Stimulated activated CD4-positive, alpha-beta T cell treated with anti-CD3 and anti-CD28 coated beads, Interleukin-4, amount 100 ng/mL, for 48 hours (primary cell): ENCODE results near the gene FAM78A.
"Not testable (repeated sequence)": the region's sequence is repeated elsewhere in the genome, so short reads cannot be mapped to it uniquely, and the experiment has no call there.

Experiments used
- DNase-seq, 2 donors: peaks; one replicate each; pipeline ENCODE4 v3.0.0-alpha.2; 2020; ENCODE audit warnings: low read depth in 2 of 2

Gene FAM78A

DNA sequence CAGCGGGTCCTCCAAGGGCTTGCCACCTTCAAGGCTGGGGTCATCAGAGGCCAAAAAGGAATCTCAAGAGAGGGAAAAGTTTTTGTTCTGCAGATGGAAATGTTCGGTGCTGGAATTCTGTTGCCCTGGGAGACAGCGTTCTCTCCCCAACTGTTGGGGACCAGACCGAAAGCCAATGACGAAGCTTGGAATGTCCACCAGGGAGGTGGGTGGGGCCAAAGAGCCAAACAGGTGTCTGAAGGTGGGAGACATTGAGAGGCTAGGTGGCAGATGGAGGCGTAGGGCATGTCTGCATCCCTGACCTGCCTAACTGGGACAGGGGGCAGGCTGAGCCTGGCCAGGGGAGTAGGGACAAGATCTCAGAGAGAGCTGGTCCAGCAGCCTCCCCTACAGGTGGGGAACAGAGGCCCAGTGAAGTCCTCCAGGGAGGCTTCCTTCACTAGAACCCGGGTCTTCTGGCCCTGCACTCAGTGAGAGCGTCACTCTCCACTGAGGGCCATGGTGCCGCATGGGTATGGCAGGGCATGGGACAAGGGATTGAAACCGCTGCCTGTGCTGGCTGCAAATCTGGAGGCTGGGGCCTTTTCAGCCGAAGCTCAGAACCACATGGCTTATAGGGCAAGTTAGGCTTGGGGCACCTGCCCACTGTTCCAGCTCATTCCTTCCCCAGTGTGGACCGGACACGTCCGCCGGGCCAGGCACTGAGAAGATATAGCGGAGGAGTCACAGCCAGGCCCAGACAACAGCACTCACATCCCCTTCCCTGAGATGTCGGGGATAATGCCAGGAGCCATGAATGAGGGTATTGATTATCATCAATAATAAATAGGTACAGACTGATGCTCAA lies 5.0 kb upstream of the FAM78A start:
- no peak for DNase-seq

DNA sequence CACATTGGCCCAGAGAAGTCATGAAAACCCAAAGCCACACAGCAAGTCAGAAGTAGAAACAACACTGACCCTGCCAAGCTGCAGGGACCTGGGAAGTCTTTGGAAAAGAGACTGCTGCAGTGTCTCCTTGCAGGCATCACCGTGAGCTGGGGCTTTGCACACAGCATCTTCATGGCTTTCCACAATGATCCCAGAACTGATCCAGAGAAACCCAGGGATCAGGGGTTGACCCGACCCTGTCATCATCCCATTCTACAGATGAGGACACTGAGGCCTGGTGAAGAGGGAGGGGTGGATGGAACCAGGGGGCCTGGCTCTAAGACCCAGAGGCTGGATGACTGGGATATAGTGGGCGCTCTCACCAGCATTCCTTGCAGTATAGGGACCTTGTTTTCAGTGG lies 4.3 kb upstream of the FAM78A start:
- no peak for DNase-seq

DNA sequence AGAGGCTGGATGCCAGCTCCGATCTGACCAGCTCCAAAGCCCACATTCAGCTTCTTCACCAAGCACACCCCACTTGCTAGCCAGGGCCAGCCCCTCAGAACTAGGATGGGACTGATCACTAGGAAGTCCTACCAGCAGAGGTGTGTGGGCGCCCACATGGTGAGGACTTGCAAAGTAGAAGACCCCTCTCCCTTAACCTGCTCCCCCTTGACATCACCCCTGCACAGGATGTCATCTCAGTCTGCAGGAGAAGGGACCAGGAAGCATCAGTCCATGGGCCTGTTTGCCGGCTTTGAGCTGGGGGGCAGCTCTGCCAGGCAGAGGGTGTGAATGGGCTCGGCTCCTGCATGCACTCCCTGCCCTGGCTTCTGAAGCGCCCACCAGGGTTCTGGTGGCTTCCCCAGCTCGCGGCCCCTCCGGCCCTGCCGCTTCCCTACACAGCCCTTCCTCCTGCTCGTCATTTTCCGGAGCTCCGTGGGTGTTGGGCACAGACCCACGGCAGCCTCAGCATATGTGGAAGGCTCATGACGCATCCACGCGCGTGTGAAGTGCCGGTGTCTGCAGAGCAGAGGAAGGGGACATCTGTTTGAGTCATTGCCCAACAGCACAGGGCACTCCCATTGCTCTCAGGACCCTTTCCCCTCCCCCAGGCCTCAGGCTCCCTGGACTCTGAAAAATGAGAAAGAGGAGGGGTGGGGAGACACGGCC lies 3.7 kb upstream of the FAM78A start:
- DNase-seq: no peak

DNA sequence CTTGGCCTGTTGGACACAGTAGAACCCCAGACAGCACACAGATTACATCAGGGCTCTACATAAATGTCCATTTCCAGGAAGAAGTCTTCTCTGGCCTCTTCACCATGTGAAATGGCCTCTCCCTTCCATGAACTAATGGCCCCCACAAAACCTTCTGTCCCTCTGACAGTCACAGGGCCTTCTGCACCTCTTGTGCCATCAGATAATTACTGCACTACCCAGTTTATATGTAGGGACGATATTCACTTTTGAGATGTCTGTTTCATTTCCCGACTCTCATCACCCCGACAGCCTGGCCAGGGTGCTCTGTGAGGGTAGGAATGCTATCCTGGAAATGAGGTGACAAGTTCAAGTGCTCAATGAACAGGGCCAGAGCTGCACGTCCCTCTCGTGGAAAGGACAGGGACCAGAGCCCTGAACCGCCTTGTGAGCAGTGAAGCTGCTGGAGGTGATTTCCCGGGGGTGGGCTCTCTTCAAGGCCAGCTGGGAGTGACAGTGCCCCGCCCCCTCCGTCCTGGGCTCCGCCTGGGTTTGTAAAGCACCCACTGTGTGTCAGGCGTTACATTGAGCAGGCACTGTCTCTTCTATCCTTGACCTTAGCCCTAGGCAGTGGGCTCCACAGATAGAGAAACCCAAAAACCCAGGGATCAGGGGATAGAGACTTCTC lies 3.0 kb upstream of the FAM78A start:
- no peak for DNase-seq

DNA sequence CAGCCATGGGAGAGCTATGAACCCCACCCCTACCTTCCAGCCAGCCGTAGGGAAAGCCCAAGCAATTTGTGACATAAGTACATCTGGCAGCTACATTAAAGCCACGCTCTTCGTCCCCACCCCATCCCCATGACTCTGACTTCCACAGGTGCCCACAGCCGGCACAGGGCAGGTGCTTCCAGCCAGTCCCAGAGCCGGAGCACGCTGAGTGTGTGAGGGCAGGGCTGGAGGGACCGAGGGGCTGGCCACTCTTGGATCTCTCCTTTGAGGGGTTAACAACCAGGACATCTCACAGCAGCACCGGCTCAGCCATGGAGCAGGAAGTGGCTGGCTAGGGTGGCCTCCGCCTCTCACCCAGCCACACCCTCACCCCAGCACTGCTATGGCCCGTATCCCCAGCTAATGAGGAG lies 2.4 kb upstream of the FAM78A start:
- DNase-seq: no peak

DNA sequence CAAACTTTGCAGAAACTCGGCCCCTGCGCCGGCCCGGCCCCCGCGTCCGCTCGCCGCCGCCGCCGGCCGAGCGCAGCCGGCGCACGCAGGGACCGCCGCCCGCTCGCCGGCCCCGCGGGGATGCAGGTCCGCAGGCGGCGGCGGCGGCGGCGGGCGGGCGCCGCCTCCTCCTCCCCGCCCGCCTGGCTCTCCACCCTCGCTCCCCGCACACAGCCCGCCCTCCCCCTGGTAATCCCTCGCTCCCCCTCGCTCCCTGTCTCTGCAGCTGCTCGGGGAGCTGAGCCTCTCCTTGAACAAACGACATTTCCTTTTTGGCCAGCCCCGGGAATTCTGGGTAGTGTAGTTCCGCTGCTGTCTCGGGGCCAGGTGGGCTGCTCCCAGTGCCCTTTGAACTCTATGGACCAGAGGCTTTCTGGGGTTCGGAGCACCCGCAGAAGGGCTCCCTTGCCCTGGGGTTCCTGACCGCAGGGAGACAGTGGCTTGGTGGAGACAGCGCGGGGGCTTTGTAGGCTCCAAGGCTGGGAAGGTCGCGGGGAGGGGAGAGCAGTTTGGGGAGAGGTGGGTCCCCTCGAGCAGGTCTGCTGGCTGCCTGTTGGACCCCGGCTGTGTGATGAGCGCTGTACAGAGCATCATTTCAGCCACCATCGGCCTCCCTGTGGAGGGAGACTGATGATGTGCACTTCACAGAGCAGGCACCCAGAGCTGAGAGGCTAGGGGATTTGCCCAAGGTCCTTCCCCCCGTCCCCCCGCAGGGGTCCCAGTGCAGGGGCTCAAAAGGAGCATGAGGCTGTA lies 1.8 kb upstream of the FAM78A start:
- DNase-seq: peak; percentile 64 to 69

DNA sequence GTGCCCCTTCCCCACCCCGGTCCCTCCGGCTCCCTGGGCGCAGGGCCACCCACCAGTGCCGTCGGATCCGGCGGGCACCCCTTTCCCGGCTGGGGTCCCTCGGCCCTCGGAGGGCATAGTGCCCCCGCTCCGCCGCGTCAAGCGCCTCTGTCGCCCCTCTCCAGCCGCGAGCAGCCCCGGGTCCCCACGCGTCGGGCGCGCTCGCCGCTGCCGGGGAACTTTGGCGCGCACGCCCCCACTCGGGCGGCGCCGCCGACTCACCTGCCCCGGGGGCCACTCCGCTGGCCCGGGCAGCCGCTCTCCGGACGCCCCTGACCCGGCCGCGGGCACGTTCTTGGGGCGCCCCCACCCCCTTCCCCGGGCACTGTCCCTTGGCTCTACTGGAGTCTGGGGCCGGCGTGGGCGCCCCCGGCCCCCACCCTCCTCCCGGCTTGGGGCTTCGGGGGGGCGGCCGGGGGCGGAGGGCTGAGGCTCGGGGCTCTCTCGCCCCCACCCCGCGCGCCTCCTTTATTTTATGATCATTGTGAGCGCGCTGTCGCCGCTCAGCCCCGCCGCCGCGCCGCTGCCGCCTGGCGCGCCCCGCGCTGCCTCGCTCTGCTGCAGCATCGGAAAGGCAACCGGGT lies 1.1 kb upstream of the FAM78A start:
- DNase-seq: no peak

DNA sequence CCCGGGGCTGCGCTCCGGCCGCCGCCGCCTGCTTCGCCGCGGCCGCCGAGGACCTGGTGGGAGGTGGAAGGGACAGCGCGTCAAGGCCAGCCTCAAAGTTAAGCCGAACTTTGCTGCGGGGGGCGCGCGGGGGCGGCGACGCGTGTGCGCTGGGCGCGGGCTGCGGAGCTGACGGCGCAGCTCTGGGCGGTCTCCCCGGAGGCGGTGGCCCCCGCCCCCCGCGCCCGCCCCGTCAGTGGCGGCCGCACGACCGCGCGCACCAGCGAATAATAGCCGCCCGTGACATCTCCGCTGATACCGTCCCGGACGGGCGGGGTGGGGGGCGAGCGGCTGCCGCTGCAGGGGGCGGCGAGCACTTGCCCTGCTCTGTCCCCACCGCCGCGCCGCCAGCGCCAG lies 579 bp upstream of the FAM78A start:
- no peak for DNase-seq

DNA sequence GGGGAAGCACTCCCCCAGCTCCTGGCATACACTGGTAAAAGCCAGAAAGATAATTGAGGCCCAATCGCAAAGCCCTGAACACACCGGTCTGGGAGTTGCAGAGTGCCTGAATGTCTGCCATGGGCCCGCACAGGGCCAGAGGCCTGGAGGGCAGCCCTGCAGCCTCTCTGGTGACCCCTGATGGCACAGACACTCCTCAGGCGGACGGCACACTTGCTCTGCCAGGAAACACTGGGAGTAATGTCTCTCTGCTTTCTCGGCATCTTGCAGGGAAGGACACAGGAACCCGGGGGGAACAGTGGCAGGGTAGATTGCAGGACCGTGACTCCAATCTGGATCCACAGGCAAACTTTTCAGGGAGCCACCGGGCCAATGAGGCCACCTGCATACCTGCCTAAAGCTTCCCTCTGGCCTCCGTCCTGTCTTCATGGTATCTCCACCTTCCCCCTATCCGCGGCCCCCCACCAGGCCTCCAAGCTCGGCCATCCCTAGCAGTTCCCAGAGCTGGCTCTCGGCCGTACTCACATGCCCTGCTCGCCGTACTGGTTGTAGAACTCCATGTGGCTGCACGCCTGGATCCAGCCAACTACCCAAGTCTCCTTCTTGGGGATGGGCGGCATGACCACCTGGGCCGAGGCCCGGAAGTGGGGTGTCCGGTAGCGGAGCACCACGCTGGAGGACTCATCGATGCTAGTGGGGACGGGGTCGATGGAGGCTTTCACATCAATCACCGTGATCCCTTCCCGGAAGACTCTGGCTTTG lies 797 bp downstream of the FAM78A start:
- DNase-seq: no peak

DNA sequence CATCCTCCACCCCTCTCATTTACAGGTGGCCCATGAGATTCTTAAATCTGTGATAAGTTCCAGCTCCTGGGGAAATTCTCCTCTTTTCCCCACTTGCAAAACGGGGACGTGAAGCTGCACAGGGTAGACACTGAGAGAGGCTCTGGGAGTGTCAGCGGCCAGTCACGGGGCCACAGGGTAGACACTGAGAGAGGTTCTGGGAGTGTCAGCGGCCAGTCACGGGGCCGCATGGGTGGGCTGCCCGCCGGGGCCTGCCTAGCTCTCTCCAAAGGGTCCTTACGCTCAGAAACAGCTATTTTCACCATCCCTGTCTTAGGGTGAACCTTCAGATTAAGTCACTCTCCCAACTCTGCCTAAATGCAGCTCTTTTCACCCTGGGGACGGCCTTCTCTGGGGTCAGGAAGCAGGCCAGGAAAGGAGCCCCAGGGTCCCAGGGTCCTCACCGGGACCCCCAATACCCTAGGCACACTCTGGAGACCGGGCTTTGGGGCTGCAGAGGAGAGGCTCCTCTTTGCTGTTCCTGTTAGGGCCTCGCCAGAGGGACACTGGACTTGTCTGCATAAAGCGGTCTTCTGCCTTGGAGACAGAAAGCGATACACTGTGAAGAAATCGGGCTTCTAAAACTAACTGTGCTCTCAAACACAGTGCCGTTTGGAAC lies 1.5 kb downstream of the FAM78A start:
- DNase-seq: no peak

DNA sequence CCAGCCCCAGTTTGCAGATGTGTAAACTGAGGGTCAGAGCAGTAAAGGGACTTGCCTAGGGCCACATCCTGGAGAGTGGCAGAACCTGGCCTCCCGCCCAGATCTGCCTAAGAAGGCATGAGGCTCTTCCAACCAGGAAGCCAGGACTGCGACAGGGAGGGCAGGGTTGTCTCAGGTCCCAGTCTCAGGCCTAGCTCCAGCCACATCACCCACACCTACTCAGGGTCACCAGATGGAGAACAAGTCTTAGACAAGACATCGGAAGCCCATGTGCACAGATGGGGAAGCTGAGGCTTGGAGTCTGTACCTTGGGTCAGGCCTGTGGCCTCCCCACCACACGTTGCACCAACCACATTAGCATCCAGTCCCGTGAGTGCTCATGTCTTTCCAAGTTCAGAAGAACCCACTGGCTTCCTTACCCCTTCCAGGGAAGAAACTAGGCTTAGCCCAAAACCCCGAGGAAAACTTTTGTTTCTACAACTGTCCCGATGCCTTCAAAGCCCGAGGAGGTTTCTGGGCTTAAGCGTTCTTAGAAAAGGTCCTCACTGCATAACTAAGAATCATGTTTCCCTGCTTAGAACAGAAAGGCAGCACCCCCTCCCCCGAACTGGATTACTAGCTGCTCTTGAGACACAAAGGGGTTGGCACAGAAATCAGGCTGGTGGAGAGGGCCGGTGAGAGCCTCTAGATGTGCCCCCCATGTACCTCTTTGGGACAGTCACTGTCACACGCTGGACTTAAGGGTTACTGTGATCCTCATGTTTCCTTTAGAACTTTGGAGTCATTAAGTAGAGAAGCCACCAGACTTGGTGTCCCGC lies 2.2 kb downstream of the FAM78A start:
- DNase-seq: no peak

DNA sequence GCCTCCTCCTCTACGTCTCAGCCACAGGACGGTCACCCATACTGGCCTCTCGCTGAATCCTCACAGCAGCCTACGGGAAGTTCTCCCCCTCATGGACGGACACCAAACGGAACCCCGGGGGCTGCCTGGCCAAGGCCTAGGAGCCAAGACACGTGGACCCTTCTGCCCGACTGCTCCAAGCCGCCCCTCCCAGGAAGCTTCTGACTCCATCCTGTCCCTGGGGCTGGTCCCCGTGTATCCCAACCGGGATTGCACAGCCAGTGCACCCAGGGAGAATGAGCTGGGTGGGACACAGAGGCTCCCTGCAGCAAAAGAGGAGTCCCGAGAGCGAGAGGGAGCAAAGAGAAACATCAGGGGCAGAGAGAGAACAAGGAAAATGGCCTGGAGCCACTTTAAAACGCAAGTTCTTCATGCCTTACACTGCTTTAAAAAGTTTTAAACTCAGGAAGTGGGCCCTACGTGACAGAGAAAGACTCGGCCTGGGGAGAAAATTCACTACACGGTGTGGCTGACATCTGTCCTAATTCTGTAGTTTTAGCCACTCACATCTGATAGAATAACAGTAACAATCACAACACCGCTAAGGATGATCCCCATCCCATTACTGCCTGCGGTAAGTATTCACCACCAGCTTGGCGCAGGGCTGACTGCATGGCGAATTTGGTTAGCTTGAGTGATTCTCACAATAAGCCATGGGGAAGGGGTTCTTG lies 3.0 kb downstream of the FAM78A start:
- no peak for DNase-seq

DNA sequence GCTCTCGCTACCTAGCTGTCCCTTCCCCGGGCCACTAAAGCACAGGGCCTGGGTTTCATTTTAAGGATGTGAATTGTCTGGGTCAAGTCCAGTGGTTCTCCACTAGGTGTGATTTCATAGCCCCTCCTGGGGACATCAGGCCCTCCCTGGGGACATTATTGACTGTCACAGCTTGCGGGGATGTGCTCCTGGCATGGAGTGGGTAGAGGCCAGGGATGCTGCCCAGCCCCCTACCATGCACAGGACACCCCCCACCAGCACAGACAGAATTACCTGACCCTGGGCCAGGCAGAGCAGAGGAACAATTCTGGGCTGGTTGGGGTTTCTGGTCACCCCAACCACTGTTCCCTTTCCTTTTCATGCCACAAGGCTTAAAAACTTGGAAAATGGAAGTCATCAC lies 4.1 kb downstream of the FAM78A start:
- DNase-seq: no peak

DNA sequence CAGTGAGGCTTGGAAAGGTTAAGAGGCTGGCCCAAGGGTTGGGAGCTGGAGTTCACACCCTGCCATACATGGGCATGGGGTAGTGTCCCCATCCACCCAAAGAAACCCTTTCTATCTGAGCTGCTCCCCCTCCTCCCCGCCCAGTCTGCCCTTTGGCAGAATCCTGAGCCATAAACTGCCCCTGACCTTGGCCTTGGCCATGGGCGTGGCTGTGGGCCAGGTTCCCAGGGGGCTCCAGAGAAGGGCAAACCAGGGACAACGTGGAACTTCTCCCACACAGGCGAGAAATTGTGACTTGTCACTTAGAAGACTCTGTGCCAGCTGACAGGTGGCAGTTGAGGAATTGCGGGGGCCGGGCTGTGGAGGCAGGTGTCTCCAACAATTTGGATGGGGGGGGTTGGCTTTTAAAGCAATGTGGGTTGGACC lies 4.8 kb downstream of the FAM78A start:
- no peak for DNase-seq

DNA sequence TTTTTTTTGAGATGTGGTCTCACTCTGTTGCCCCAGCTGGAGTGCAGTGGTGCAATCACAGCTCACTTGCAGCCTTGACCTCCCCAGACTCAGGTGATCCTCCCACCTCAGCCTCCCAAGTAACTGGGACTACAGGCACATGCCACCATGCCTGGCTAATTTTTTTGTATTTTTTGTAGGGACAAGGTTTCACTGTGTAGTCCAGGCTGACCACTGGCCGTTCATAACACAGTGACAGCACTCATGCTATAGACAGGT lies 5.4 kb downstream of the FAM78A start:
- DNase-seq: not testable (repeated sequence)

DNA sequence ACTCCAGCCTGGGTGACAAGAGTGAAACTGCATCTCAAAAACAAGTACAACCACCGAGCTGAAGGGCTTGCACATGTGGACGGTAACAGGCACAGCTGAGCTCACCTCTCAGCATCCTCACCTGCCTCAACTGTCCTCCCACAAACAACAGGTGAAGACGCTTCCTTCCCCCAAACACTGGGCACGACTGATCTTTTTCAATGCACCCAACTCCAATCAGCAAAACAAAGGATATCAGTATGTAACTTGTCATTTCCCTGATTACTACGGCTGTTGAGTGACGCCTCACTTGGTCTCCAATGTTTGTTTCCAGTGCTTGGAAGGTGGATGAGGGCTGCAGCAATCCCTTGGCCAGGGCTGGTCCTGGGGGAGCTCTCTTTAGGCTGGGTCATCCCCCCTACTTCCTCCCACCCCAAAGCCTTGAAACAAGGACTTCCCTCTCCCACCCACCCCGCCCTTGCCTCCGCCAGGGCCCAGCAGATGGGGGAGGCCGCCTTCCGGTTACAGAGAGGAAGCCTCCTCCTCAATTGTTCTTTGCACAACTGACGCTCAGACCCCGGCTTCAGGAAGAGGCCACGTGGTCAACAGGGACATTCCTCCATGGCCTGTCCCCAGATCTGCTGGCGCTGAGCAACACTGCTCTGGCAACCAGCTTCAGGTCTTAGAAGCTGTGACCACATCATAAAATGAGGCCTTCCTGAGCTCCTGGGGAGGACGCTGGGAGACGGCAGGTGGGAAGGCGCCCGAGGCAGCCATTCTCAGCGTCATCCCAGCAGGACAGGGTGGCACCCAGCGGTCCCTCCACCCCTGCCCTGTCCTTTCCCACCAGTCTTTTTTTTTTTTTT lies 5.9 kb downstream of the FAM78A start:
- no peak for DNase-seq

DNA sequence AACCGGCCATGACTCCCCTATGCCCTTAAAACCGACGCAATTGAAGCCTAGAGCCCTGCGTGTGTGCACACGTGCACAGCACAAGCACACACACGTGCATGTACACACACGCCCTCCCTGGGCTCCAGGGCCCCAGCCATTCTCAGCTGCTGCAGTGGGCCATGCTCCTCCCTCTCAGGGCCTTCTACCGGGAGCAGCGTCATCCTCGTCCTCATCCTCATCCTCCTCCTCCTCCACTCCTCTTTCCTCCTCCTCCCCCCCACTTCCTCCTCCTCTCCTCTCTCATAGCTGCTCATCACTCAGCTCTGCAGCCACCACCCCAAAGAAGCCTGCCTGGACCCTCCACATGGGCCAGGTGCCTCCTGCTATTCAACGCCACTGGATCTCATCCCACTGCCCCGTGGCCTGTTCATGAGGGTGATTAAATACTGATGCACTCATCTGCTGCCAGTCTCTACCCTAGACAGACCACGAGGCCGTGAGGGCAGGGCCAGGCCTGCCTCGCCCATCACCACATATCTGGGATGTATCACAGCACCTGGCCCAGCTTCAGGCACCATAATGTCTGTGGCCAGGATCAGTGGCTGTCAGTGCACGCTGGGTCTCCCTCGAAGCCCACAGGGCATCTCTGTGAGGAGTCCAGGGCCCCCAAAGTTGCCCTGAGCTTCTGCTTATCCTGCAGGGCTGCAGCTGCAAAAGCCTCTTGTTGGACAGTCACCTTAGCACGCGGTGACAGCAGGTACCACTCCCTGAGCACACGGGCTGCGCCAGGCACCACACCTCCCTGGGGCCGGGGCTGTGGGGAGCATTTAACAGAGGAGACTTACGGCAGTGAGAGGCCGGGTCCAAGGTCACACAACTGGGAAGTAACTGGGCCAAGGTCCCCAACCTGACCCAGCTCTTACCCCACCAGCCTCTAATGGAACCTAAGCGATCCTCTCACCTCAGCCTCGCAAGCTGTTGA lies 9.8 kb downstream of the FAM78A start:
- DNase-seq: no peak
